ENCODE measurements around the gene LMX1B.

- no peak for TF ChIP-seq CTCF (IDR thresholded peaks at IDR 0.05)
- no peak for TF ChIP-seq ZFX (IDR thresholded peaks at IDR 0.05; ENCODE audit: borderline replicate concordance)
Measured at GRCh38 chr9:126675147-126675467, 61.4 kb downstream of the LMX1B start.
